ENCODE results near the gene RAB6A.

DNA sequence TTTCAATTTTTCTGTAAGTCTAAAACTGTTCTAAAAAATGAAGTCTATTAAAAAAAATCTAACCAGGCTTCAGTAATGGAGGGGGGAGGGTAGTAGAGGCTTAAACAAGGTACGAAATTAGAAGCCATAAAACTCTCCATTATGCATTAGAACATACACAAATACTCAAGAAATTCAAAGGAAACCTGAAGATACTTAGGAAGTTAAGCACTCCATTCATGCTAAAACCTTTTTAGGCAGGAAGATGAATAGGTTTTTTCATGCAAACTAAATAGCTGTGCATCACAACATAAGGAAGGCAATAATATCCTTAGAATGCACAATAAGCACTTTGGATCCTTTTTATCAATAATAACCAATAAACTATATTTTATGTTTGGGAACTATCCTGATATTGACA, 2.4 kb downstream of the RAB6A start:
- TF ChIP-seq, protein P1, sequence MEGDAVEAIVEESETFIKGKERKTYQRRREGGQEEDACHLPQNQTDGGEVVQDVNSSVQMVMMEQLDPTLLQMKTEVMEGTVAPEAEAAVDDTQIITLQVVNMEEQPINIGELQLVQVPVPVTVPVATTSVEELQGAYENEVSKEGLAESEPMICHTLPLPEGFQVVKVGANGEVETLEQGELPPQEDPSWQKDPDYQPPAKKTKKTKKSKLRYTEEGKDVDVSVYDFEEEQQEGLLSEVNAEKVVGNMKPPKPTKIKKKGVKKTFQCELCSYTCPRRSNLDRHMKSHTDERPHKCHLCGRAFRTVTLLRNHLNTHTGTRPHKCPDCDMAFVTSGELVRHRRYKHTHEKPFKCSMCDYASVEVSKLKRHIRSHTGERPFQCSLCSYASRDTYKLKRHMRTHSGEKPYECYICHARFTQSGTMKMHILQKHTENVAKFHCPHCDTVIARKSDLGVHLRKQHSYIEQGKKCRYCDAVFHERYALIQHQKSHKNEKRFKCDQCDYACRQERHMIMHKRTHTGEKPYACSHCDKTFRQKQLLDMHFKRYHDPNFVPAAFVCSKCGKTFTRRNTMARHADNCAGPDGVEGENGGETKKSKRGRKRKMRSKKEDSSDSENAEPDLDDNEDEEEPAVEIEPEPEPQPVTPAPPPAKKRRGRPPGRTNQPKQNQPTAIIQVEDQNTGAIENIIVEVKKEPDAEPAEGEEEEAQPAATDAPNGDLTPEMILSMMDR (IDR thresholded peaks at IDR 0.05), result no peak
- no peak for TF ChIP-seq POLR2A (IDR thresholded peaks at IDR 0.05)
